GM18909 (cell line): Measurements from ENCODE around the gene SBNO2.
A peak's percentile ranks its signal among the peaks of the same experiment; 100 is the strongest.

ENCODE experiments used
- ATAC-seq: cut with Tn5 transposase; IDR thresholded peaks from one replicate; pipeline ENCODE4 v1.9.1; 2021; ENCODE audit warnings: mild to moderate bottlenecking; ENCODE audit not compliant: unreplicated experiment, poor library complexity

Gene SBNO2

GRCh38 chr19:1064661-1065605, 109.1 kb downstream of the SBNO2 start:
- ATAC-seq: peak; percentile 35

GRCh38 chr19:1063909-1064660, 110.0 kb downstream of the SBNO2 start:
- ATAC-seq: no peak

- ATAC-seq: no peak
Measured at GRCh38 chr19:1063030-1063908, 110.8 kb downstream of the SBNO2 start.

GRCh38 chr19:1062387-1063029, 111.6 kb downstream of the SBNO2 start:
- ATAC-seq: no peak

- no peak for ATAC-seq
Measured at GRCh38 chr19:1061987-1062386, 112.1 kb downstream of the SBNO2 start.

- ATAC-seq: no peak
Measured at GRCh38 chr19:1060689-1061088, 113.4 kb downstream of the SBNO2 start.

DNA sequence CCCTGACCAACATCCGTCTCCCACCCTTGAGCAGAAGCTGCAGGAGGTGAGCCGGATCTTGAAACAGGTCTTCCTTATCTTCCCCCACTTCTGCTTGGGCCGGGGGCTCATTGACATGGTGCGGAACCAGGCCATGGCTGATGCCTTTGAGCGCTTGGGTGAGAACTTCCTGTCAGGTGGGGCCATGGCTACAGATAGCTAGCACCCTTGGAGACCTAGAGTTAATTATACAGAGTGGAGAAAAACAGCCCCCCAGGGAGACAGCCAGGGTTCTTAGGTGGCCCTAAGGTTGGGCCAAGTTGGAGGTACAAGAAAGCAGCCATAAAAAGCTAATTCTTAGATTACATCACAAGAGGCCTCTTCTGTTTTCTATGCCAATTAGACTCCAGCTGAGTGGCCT, 116.0 kb downstream of the SBNO2 start:
- no peak for ATAC-seq
